K562 (cell line): ENCODE results near the gene MYO15A. TPM values are rescaled to one million over a fixed set of nuclear protein-coding genes. Genes with fewer than 3 reads are reported as not detected.
A peak's percentile ranks its signal among the peaks of the same experiment; 100 is the strongest.

Source experiments
- ATAC-seq: fragments of 200-7000 bp; cut with Tn5 transposase; 3 replicates; pipeline ENCODE4 v1.9.1; 2020; ENCODE audit warnings: moderate library complexity
- BruUV-seq: library from RNA; stranded (reverse); fragments of 400-500 nt; replicated peaks from 2 replicates; lab custom pipeline; 2021; lab: Mats Ljungman, UMichigan
- CTCF ChIA-PET: fragments of 300-600 bp; formaldehyde crosslinking; extraction: SDS; loops from one replicate; lab custom pipeline; 2021; ENCODE audit warnings: low intra/inter-chr PET ratio; lab: Yijun Ruan, JAX
- POLR2A ChIA-PET: fragments of 300-600, 350-650 bp; sonication (Branson Sonifier 250); formaldehyde crosslinking; extraction: SDS; loops from one replicate; lab custom pipeline; 2021; ENCODE audit warnings: antibody characterized with exemption, inconsistent platforms; lab: Yijun Ruan, JAX
- DNase-seq, 4 experiments: peaks; one replicate each; pipeline versions ENCODE4 v3.0.0 to v3.0.0-alpha.2; 2011 to 2018; ENCODE audit warnings: low spot score in 3 of 4, mixed read lengths in 3 of 4; ENCODE audit errors: extremely low read depth in 1 of 4
- FAIRE-seq: peaks from 2 replicates; lab custom pipeline; 2011; peaks lifted over from hg19 to GRCh38; lab: Jason Lieb, UNC
- H2AFZ ChIP-seq: 2 replicates; pipeline ENCODE4 v1.6.0; 2011; ENCODE audit warnings: low read depth, low read length, control low read depth, inconsistent platforms
- H3K27ac ChIP-seq: fragments of 200-600 bp; 3 replicates; pipeline ENCODE4 v1.8.0; 2011; ENCODE audit warnings: low read depth, mild to moderate bottlenecking, control low read depth, inconsistent platforms, low read length, moderate library complexity, mixed read lengths; ENCODE audit errors: extremely low read depth
- H3K27me3 ChIP-seq, 2 experiments: fragments of 300-600 bp in 1 of 2; 2 replicates in 1 of 2; 3 replicates in 1 of 2; pipeline versions ENCODE4 v1.6.0 to v1.8.0; 2011; ENCODE audit warnings: inconsistent platforms in 2 of 2, low read length in 2 of 2, mild to moderate bottlenecking in 1 of 2, mixed read lengths in 1 of 2, moderate library complexity in 1 of 2; ENCODE audit not compliant: control insufficient read depth in 2 of 2, insufficient read depth in 2 of 2
- H3K36me3 ChIP-seq: fragments of 300-600 bp; 3 replicates; pipeline ENCODE4 v1.8.0; 2011; ENCODE audit warnings: mild to moderate bottlenecking, low read length, inconsistent platforms; ENCODE audit not compliant: control insufficient read depth, insufficient read depth
- H3K4me1 ChIP-seq, 2 experiments: fragments of 200-600 bp in 1 of 2; replicated peaks in 1 of 2; 2 replicates in 1 of 2; 3 replicates in 1 of 2; pipeline versions ENCODE4 v1.5.1 to v1.8.0; 2011; ENCODE audit warnings: inconsistent platforms in 2 of 2, low read length in 2 of 2, mild to moderate bottlenecking in 1 of 2, mixed read lengths in 1 of 2, moderate library complexity in 1 of 2; ENCODE audit not compliant: control insufficient read depth in 2 of 2, insufficient read depth in 2 of 2
- H3K4me2 ChIP-seq: 2 replicates; pipeline ENCODE4 v1.6.1; 2011; ENCODE audit warnings: low read length, control low read depth, inconsistent platforms, mixed read lengths; ENCODE audit not compliant: insufficient read depth
- H3K4me3 ChIP-seq: fragments of 200-600 bp; sonication (generic), shearing (Covaris generic); 2 replicates; pipeline ENCODE4 v1.5.1; 2016; ENCODE audit warnings: control low read depth, inconsistent platforms
- H3K79me2 ChIP-seq: fragments of 200-600 bp; 3 replicates; pipeline ENCODE4 v1.8.0; 2011; ENCODE audit warnings: low read length, inconsistent platforms; ENCODE audit not compliant: control insufficient read depth, insufficient read depth
- H3K9ac ChIP-seq, 2 experiments: 2 replicates each; pipeline versions ENCODE4 v1.6.0 to v1.6.1; 2011; ENCODE audit warnings: low read depth in 2 of 2, low read length in 2 of 2, control low read depth in 1 of 2, inconsistent platforms in 1 of 2, mild to moderate bottlenecking in 1 of 2, mixed read lengths in 1 of 2; ENCODE audit not compliant: insufficient read depth in 1 of 2
- H3K9me1 ChIP-seq: one replicate; pipeline ENCODE4 v1.6.0; 2011; ENCODE audit warnings: inconsistent platforms, mild to moderate bottlenecking, low read length, moderate library complexity; ENCODE audit not compliant: control insufficient read depth, insufficient read depth
- H3K9me3 ChIP-seq: replicated peaks from 2 replicates; pipeline ENCODE4 v1.5.1; 2011; ENCODE audit warnings: low read depth, low read length, inconsistent platforms; ENCODE audit not compliant: control insufficient read depth, insufficient read depth
- H4K20me1 ChIP-seq: replicated peaks from 2 replicates; pipeline ENCODE4 v1.6.1; 2011; ENCODE audit warnings: low read length, inconsistent platforms, mixed read lengths; ENCODE audit not compliant: control insufficient read depth, insufficient read depth
- BCOR ChIP-seq: fragments of 450-650 bp; IDR thresholded peaks from 2 replicates; pipeline ENCODE4 v1.6.1; 2016
- RBM25 ChIP-seq: fragments of 200-400 bp; formaldehyde crosslinking; IDR thresholded peaks from 2 replicates; pipeline ENCODE4 v1.6.1; 2018; ENCODE audit warnings: low read length, low read depth, moderate library complexity; ENCODE audit not compliant: severe bottlenecking
- WGBS: fragments of 100-300 bp; shearing (Covaris generic); methylation state at CpG from one replicate; pipeline ENCODE4 v1.1.6; 2016; ENCODE audit warnings: low coverage, mixed read lengths; ENCODE audit not compliant: insufficient coverage; ENCODE audit errors: missing lambda C conversion rate; 5-methylcytosine and 5-hydroxymethylcytosine counted together
- in situ Hi-C: fragments of 300-500 bp; cut with MboI; formaldehyde crosslinking; loops from 4 replicates; pipeline ENCODE4 v1.15.0; 2018; ENCODE audit warnings: inconsistent platforms, mixed read lengths
- intact Hi-C: fragments of 100-400 bp; cut with micrococcal nuclease; formaldehyde crosslinking; loops from 2 replicates; pipeline ENCODE4 v1.14.2; 2022
- polyA plus RNA-seq, 8 experiments: library from polyadenylated mRNA; depleted of rRNA in 4 of 8; stranded (reverse) in 5 of 8; unstranded in 3 of 8; fragments of >200 nt; fragmentation: Nextera tagmentation in 2 of 8; fragmentation: Illumina TruSeq in 1 of 8; extraction: Ambion mirVana in 2 of 8; extraction: Trizol in 1 of 8; gene quantifications; 2 replicates each; pipeline versions ENCODE4 v1.2.1 to v1.2.3, GENCODE V29; 2011 to 2014; ENCODE audit warnings: inconsistent platforms in 1 of 8, missing spikeins in 1 of 8
- total RNA-seq, 7 experiments: library from RNA; depleted of rRNA in 6 of 7; stranded (reverse); fragments of >200 nt in 6 of 7; fragmentation: Illumina TruSeq in 2 of 7; extraction: Trizol in 2 of 7; gene quantifications; 2 replicates each; pipeline versions ENCODE4 v1.2.1 to v1.2.3, GENCODE V29; 2011 to 2021; ENCODE audit warnings: low replicate concordance in 1 of 7
- TF ChIP-seq, protein P1 (sequence below): fragments of 200-800 bp; sonication (Bioruptor generic); IDR thresholded peaks from 2 replicates; pipeline ENCODE4 v1.6.1; 2016; ENCODE audit warnings: missing genetic modification characterization, missing compliant biosample characterization

Gene MYO15A
- total and polyA plus RNA-seq, 9 of the 15 experiments (the other 6 are each of a cell fraction or from before 2014, with no cell fraction given) = 0.05 to 0.88 (median 0.14) TPM; not detected in 1

DNA sequence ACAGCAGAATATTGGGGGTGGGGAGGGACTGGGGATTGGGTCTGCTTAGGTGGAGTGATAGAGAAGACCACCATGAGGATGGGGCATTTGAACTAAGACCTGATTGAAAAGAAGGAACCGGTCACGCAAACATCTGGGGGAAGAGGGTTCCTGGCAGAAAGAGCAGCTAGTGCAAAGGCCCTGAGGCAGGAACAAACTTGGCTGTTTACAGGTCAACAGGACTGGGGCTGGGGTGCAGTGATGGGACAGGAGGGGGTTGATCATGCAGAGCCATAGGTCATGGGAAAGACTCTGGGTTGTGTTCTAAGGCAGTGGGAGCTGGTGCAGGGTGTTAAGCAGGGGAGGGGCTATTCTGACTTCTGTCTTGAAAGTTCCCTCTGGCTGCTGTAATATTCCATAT lies 18.9 kb upstream of the MYO15A start:
- no peak for ATAC-seq
- Histone ChIP-seq H3K9me3 (no peaks in the 10 kb centered on the region), H3K4me1 (peaks cover 3 to 13% of the 10 kb centered on the region in 2 experiments; a peak in 4 of 5 replicates), H4K20me1 (no peaks in the 10 kb centered on the region), H2AFZ (no peak overlapping the region), H3K79me2 (peaks cover 24% of the 10 kb centered on the region), H3K36me3 (peaks cover 34% of the 10 kb centered on the region; the same call in 2 of the 3 replicates), H3K9me1 (no peaks in the 10 kb centered on the region), H3K9ac (no peak overlapping the region), H3K27ac (no peak overlapping the region), H3K27me3 (no peaks in the 10 kb centered on the region), H3K4me2 (no peak overlapping the region), H3K4me3 (no peak overlapping the region)
- no CpG with 5 or more reads among the region's 2 CpGs for WGBS
- FAIRE-seq = no peak
- intact Hi-C loops (loop anchor here (5.0 kb wide), 1 partner anchor 47 kb away; no protein-coding TSS in a partner anchor), in situ Hi-C loops (no loop called here)
- ChIA-PET CTCF (no interaction called here), POLR2A (interaction anchor here (0.6 to 2.2 kb wide), 5 partner anchors 11 to 51 kb away, joined by 3 to 9 read pairs (median 5); no protein-coding TSS in a partner anchor)
- no TSS peak for BruUV-seq
- DNase-seq = no peak
- TF ChIP-seq, protein P1, sequence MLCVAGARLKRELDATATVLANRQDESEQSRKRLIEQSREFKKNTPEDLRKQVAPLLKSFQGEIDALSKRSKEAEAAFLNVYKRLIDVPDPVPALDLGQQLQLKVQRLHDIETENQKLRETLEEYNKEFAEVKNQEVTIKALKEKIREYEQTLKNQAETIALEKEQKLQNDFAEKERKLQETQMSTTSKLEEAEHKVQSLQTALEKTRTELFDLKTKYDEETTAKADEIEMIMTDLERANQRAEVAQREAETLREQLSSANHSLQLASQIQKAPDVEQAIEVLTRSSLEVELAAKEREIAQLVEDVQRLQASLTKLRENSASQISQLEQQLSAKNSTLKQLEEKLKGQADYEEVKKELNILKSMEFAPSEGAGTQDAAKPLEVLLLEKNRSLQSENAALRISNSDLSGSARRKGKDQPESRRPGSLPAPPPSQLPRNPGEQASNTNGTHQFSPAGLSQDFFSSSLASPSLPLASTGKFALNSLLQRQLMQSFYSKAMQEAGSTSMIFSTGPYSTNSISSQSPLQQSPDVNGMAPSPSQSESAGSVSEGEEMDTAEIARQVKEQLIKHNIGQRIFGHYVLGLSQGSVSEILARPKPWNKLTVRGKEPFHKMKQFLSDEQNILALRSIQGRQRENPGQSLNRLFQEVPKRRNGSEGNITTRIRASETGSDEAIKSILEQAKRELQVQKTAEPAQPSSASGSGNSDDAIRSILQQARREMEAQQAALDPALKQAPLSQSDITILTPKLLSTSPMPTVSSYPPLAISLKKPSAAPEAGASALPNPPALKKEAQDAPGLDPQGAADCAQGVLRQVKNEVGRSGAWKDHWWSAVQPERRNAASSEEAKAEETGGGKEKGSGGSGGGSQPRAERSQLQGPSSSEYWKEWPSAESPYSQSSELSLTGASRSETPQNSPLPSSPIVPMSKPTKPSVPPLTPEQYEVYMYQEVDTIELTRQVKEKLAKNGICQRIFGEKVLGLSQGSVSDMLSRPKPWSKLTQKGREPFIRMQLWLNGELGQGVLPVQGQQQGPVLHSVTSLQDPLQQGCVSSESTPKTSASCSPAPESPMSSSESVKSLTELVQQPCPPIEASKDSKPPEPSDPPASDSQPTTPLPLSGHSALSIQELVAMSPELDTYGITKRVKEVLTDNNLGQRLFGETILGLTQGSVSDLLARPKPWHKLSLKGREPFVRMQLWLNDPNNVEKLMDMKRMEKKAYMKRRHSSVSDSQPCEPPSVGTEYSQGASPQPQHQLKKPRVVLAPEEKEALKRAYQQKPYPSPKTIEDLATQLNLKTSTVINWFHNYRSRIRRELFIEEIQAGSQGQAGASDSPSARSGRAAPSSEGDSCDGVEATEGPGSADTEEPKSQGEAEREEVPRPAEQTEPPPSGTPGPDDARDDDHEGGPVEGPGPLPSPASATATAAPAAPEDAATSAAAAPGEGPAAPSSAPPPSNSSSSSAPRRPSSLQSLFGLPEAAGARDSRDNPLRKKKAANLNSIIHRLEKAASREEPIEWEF (CRISPR knock-in tag) = no peak
- TF ChIP-seq RBM25 (peak; percentile 81), BCOR (0 out of 2 replicates have a peak, but pooled peaks have one; percentile 35)
